Tibial nerve (tissue), 4 donors: Measurements from ENCODE around the gene AUTS2. TPM values are rescaled to one million over a fixed set of nuclear protein-coding genes. Genes with fewer than 3 reads are reported as not detected.

Experiments
- DNase-seq, 2 donors: peaks; one replicate each; pipeline ENCODE4 v3.0.0-alpha.2; 2019; ENCODE audit warnings: low spot score in 2 of 2
- H3K27ac ChIP-seq, 4 donors: fragments of 200-600 bp; sonication (generic) in 3 of 4; one replicate each; pipeline ENCODE4 v1.5.1; 2017 to 2019; ENCODE audit warnings: mild to moderate bottlenecking in 1 of 4
- H3K27me3 ChIP-seq, 2 donors: fragments of 200-600 bp; sonication (generic) in 1 of 2; one replicate each; pipeline versions ENCODE4 v1.5.1 to v1.6.0; 2017 to 2019
- H3K36me3 ChIP-seq, 3 donors: fragments of 200-600 bp; sonication (generic); one replicate each; pipeline ENCODE4 v1.5.1; 2018 to 2019
- H3K4me1 ChIP-seq, 4 donors: fragments of 200-600 bp; sonication (generic) in 3 of 4; one replicate each; pipeline ENCODE4 v1.5.1; 2017 to 2019
- H3K4me3 ChIP-seq, 4 donors: fragments of 200-600 bp; sonication (generic) in 3 of 4; one replicate each; pipeline ENCODE4 v1.5.1; 2017 to 2019; ENCODE audit warnings: mild to moderate bottlenecking in 1 of 4, moderate library complexity in 1 of 4
- H3K9me3 ChIP-seq, 4 donors: fragments of 200-600 bp; sonication (generic) in 3 of 4; one replicate each; pipeline ENCODE4 v1.5.1; 2017 to 2019
- EP300 ChIP-seq, 2 donors: sonication (generic); formaldehyde crosslinking; IDR thresholded peaks; one replicate each; pipeline ENCODE4 v1.6.1; 2017; ENCODE audit warnings: antibody characterized with exemption in 2 of 2, mild to moderate bottlenecking in 1 of 2
- POLR2A ChIP-seq, 2 donors: fragments of 450-650 bp; IDR thresholded peaks; one replicate each; pipeline ENCODE4 v1.6.1; 2017; ENCODE audit warnings: antibody characterized with exemption in 2 of 2, mild to moderate bottlenecking in 2 of 2, moderate library complexity in 2 of 2
- WGBS, 2 donors: methylation state at CpG; one replicate each; pipeline ENCODE4 v1.1.5; 2018; 5-methylcytosine and 5-hydroxymethylcytosine counted together
- total RNA-seq, 4 donors: library from RNA; depleted of rRNA; stranded (reverse); fragments of >200 nt; gene quantifications; one replicate each; pipeline ENCODE4 v1.1.0, GENCODE V29; 2016
- TF ChIP-seq, protein P1 (sequence below), 5 experiments: fragments of 200-600 bp in 3 of 5; fragments of 450-650 bp in 2 of 5; sonication (generic) in 3 of 5; IDR thresholded peaks; one replicate each; pipeline ENCODE4 v1.5.1; 2016 to 2019; ENCODE audit warnings: antibody characterized with exemption in 5 of 5, mild to moderate bottlenecking in 3 of 5, moderate library complexity in 2 of 5

The AUTS2 gene
- total RNA-seq, 4 donors from 2014 or later, result 56.6 to 87.9 (median 71.6) TPM

DNA sequence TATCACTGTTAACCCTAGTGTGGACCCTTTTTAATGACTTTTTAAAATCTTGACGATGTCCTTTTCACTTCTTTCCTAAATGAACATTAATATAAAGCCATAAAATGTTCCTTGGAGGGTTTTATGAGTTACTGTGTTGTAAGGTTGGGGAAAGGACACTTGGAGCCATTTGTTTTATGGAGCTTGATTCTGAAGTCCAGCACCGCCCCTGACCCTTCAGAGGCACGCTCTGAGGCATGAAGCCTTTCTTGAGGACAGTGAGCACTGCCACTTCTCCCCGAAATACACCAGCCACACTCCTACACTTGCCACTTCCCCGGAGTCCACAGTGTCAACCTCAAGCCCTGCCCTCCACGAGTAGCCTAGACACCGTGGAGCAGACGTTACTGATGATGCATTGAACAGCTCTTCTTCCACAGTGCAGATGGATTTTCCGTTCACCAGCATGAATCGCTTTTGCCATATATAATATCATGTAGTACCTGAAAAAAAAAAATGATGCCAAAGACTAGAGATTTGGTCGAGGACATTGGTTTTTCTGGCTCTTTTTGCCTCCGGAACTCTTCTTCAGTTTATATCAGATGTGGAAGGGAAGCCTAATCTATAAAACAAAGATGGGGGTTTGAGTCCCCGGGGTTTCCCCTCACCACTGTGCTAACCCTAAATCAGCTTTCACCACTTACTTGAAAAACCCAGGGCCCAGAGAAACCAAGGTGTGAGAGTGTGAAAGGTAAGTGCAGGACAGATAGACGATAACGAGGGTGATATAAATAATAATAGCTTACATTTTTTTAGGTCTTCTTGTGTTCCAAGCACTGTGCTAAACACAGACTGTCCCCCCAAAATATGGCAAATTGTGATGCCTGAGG, 881.1 kb downstream of the AUTS2 start:
- H3K27me3 ChIP-seq, result no peaks in the 10 kb centered on the region
- TF ChIP-seq POLR2A (IDR thresholded peaks at IDR 0.05) (no peak), EP300 (IDR thresholded peaks at IDR 0.05) (no peak)
- TF ChIP-seq, protein P1, sequence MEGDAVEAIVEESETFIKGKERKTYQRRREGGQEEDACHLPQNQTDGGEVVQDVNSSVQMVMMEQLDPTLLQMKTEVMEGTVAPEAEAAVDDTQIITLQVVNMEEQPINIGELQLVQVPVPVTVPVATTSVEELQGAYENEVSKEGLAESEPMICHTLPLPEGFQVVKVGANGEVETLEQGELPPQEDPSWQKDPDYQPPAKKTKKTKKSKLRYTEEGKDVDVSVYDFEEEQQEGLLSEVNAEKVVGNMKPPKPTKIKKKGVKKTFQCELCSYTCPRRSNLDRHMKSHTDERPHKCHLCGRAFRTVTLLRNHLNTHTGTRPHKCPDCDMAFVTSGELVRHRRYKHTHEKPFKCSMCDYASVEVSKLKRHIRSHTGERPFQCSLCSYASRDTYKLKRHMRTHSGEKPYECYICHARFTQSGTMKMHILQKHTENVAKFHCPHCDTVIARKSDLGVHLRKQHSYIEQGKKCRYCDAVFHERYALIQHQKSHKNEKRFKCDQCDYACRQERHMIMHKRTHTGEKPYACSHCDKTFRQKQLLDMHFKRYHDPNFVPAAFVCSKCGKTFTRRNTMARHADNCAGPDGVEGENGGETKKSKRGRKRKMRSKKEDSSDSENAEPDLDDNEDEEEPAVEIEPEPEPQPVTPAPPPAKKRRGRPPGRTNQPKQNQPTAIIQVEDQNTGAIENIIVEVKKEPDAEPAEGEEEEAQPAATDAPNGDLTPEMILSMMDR (IDR thresholded peaks at IDR 0.05), result no peak
- H3K4me1 ChIP-seq, result peaks cover 0 to 15% (median 0%) of the 10 kb centered on the region in 4 donors
- no peak overlapping the region for H3K27ac ChIP-seq
- no peaks in the 10 kb centered on the region for H3K9me3 ChIP-seq
- no peaks in the 10 kb centered on the region for H3K36me3 ChIP-seq
- 89 to 93% methylated on average over 15 of the region's 15 CpGs for WGBS, 2 donors
- no peak for DNase-seq
- H3K4me3 ChIP-seq, result no peak overlapping the region

DNA sequence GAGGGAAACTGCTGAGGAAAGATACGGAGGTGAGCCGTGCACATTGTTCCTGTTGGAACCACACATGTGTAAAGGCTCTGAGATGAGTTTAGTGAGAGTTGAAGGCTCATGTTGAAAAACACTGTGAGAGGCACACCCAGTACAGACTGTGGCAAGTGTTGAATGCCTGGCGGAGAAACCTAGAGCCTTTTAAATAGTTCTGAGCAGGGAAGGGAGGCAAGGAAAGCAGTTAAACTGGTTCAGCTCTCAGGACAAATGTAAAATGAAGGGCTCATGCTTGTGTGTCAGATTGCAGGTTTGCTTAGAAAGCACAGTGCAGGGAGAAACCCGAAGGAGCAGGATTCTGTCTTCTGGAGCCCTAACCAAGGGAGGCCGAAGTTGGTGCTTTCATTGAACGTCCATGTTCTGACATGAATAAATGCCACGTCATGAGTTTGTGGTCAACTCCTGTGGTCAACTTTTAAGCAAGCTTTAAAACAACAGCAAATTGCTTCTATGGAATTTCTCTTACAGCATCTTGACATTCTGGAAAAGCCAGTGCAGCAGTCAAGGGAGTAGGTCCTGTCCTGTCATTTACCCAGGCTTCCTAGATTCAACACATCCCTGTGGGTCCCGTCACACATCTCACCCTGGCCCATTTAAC, 882.8 kb downstream of the AUTS2 start:
- WGBS, 2 donors, result 80 to 96% methylated on average over 8 of the region's 8 CpGs
- TF ChIP-seq, protein P1 (IDR thresholded peaks at IDR 0.05), result no peak
- Histone ChIP-seq H3K36me3 (no peaks in the 10 kb centered on the region), H3K27ac (no peak overlapping the region), H3K9me3 (peaks cover 0 to 3% (median 0%) of the 10 kb centered on the region in 4 donors), H3K4me1 (peaks cover 0 to 14% (median 0%) of the 10 kb centered on the region in 4 donors), H3K27me3 (no peaks in the 10 kb centered on the region), H3K4me3 (no peak overlapping the region)
- DNase-seq, result no peak

DNA sequence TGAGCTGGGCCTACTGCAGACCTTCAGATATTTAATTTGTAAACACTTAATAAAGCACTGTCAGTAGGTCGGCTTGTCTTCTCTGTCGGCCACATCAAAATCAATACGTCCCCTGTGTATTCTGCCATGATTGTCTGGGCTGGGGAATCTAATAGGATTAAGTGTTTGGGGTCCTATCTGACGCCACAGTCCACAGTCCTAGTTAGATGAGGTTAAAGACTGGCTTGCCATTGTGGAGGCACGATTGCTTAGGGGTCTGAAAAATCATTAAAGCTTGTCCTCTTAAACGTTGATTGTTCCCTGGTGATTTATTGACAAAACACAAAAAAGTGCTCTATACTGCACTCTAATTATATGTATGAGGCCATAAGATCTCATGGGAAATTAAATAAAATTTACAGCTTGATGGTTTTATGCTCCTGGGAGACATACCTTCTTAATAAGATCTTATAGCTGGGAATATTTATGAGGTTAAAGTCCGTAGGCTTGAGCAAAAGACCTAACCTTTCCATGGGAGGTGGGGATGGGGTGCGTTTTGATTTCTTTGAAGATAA, 883.4 kb downstream of the AUTS2 start:
- TF ChIP-seq, protein P1 (IDR thresholded peaks at IDR 0.05), result no peak
- TF ChIP-seq EP300 (IDR thresholded peaks at IDR 0.05) (no peak), POLR2A (IDR thresholded peaks at IDR 0.05) (no peak)
- Histone ChIP-seq H3K27ac (no peak overlapping the region), H3K27me3 (no peaks in the 10 kb centered on the region), H3K9me3 (peaks cover 0 to 3% (median 0%) of the 10 kb centered on the region in 4 donors), H3K36me3 (no peaks in the 10 kb centered on the region), H3K4me3 (no peak overlapping the region), H3K4me1 (peaks cover 0 to 8% (median 0%) of the 10 kb centered on the region in 4 donors)
- WGBS, 2 donors, result 79 to 83% methylated on average over 8 of the region's 8 CpGs
- DNase-seq, result no peak

DNA sequence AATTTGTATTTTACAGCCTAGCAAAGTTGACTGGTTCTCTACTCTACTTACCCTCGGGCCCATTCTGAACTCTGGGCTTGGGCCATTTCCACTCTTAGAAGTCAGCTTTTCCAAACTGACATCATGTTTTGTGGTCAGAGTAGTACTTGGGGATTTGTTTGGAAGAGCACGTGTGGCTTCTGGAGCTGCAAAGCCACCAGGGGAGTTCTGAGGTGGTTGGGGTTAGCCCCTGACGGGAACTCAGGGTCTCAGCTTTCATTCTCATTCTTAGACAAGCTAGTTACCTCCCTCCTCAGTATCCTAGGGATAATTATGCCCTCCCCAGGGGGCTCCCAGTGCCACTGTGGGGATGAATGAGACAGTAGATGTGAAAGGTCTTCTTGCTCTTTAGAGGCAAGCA, 886.0 kb downstream of the AUTS2 start:
- H3K4me1 ChIP-seq, result no peaks in the 10 kb centered on the region
- H3K27ac ChIP-seq, result no peak overlapping the region
- no peak for DNase-seq
- TF ChIP-seq, protein P1 (IDR thresholded peaks at IDR 0.05), result no peak
- TF ChIP-seq POLR2A (IDR thresholded peaks at IDR 0.05), result no peak
- no peak for TF ChIP-seq EP300 (IDR thresholded peaks at IDR 0.05)
- peaks cover 0 to 3% (median 0%) of the 10 kb centered on the region in 4 donors for H3K9me3 ChIP-seq
- WGBS, 2 donors, result 64 to 74% methylated on average over 3 of the region's 3 CpGs
- no peaks in the 10 kb centered on the region for H3K27me3 ChIP-seq
- H3K4me3 ChIP-seq, result no peak overlapping the region
- H3K36me3 ChIP-seq, result no peaks in the 10 kb centered on the region

DNA sequence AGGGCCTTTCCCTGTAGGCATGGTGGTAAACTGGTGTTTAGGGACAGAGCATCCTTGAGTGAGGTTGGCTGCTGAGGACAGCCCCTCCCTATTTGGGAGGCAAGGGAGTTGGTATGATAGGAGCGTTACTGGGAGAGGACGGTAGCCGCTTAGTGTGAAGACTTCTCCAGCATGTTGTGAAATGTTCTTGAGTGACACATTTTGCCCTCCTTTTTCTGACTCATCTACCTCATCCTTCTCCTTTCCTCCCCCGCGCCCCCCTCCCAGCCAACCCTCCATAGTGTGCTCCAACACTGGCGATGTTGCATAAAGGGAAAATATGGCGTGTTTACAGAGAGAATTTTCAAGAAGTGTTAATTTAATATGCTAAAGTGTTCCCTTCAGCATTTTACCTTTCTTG, 888.7 kb downstream of the AUTS2 start:
- no peak for TF ChIP-seq EP300 (IDR thresholded peaks at IDR 0.05)
- TF ChIP-seq POLR2A (IDR thresholded peaks at IDR 0.05), result no peak
- TF ChIP-seq, protein P1 (IDR thresholded peaks at IDR 0.05), result no peak
- DNase-seq, result no peak
- no peak overlapping the region for H3K4me3 ChIP-seq
- H3K36me3 ChIP-seq, result no peaks in the 10 kb centered on the region
- no peaks in the 10 kb centered on the region for H3K27me3 ChIP-seq
- H3K27ac ChIP-seq, result no peak overlapping the region
- H3K9me3 ChIP-seq, result peaks cover 0 to 3% (median 0%) of the 10 kb centered on the region in 4 donors
- 95 to 96% methylated on average over 7 of the region's 7 CpGs for WGBS, 2 donors
- peaks cover 0 to 7% (median 0%) of the 10 kb centered on the region in 4 donors for H3K4me1 ChIP-seq
